HG03354 (cell line): Measurements from ENCODE around the gene KIF16B.
"Not testable (repeated sequence)": the region's sequence is repeated elsewhere in the genome, so short reads cannot be mapped to it uniquely, and the experiment has no call there.

Experiments
- ATAC-seq: cut with Tn5 transposase; IDR thresholded peaks from one replicate; pipeline ENCODE4 v1.9.1; 2021; ENCODE audit warnings: mild to moderate bottlenecking; ENCODE audit not compliant: unreplicated experiment, poor library complexity, severe bottlenecking

Gene KIF16B

GRCh38 chr20:16246291-16246690, 327.0 kb downstream of the KIF16B start:
- no peak for ATAC-seq

- no peak for ATAC-seq
These were observed 327.4 kb downstream of the KIF16B start for GRCh38 chr20:16245879-16246278.

GRCh38 chr20:16244892-16245291, 328.4 kb downstream of the KIF16B start:
- no peak for ATAC-seq

GRCh38 chr20:16243470-16243869, 329.8 kb downstream of the KIF16B start:
- ATAC-seq, result no peak

DNA sequence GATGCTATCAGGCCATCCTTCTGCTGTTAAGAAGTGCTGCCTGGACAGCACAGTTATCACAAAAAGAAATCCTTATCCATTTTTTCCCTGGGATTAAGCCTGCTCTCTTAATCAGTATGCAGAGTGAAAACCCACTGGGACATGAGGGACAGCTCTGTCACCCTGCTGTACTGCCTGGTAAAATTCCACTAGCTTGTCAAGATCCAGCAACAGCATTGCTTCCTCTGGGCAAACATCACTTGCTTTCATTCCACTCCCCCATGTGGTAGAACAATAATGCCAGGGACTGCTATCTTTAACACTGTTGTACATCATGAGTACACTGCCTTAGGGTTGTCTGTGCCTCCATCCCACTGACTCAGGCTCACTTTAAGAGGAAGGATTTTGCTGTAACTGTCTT, 331.3 kb downstream of the KIF16B start:
- no peak for ATAC-seq

- ATAC-seq, result no peak
These were observed 332.9 kb downstream of the KIF16B start for GRCh38 chr20:16240355-16240754.

- ATAC-seq, result no peak
These were observed 336.5 kb downstream of the KIF16B start for GRCh38 chr20:16236589-16237241.

- ATAC-seq, result no peak
These were observed 342.8 kb downstream of the KIF16B start for GRCh38 chr20:16230402-16230801.

GRCh38 chr20:16229813-16230212, 343.4 kb downstream of the KIF16B start:
- ATAC-seq, result no peak

GRCh38 chr20:16228722-16229121, 344.5 kb downstream of the KIF16B start:
- ATAC-seq, result no peak

GRCh38 chr20:16226961-16227360, 346.3 kb downstream of the KIF16B start:
- not testable (repeated sequence) for ATAC-seq

DNA sequence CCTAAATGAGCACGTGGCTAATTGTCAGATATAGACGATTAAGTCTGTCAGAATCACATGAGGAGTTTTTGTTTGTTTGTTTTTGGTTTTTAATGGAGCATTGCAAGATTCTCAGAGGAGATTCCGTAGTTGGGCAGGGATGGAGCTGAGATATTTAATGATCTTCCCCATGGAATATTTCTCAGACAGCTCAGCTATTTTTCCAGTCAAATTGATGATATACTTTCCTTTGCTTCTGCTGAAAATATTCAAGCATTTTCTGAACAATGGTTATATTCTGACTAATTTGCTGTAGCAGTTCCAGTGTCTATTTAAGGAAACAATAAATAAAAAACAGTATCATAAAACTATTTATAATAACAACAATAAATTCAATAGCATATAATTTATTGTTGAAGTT, 348.4 kb downstream of the KIF16B start:
- ATAC-seq, result no peak

DNA sequence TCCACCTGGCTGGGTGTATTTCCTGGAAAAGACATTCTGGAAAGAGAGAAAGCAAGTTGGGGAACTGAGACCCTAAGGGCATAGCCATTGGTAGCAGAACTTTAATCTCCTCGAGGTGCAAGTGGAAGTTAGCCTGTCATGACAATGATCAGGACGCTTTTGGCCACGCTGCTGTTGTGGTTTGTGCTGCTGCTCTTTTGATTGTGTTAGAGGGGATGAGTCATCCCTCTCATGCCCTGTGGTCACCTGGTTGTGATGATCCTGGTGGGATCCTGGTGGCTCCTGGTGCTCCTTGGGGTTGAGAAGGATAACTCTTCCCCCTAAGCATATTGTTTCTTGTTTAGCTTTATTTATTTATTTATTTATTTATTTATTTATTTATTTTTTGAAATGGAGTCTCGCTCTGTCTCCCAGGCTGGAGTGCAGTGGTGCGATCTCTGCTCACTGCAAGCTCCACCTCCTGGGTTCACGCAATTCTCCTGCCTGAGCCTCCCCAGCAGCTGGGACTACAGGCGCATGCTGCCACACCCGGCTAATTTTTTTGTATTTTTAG, 350.3 kb downstream of the KIF16B start:
- ATAC-seq, result no peak
